ENCODE results near the gene FOXR1. TPM values are rescaled to one million over a fixed set of nuclear protein-coding genes. Genes with fewer than 3 reads are reported as not detected.

FOXR1 gene
- total and polyA plus RNA-seq, 2 of the 8 experiments (the other 6 are each of a cell fraction or from before 2014, with no cell fraction given): not detected

GRCh38 chr11:118973985-118974384 is 2.4 kb downstream of the FOXR1 start:
- Histone ChIP-seq H3K79me1 (ENCODE audit: low read depth, low read length) (no peaks in the 10 kb centered on the region), H3K4me3 (ENCODE audit: extremely low read depth in 1 of 4, insufficient read depth in 2 of 4, low read depth in 3 of 4, low read length in 4 of 4) (no peak overlapping the region), H3K18ac (ENCODE audit: extremely low read depth, low read length) (no peak overlapping the region), H3K9ac (replicated peaks in 1 of 4; ENCODE audit: extremely low read depth in 1 of 4, low read depth in 3 of 4, low read length in 3 of 4) (no peak overlapping the region), H3K27me3 (replicated peaks in 1 of 4; ENCODE audit: control insufficient read depth in 3 of 4, extremely low read depth in 1 of 4, insufficient read depth in 3 of 4, low read length in 3 of 4) (no peaks in the 10 kb centered on the region), H2AK5ac (ENCODE audit: low read depth, low read length) (no peak overlapping the region), H3K4me2 (ENCODE audit: insufficient read depth in 1 of 2, low read depth in 2 of 2, low read length in 2 of 2) (no peak overlapping the region), H3K36me3 (ENCODE audit: control insufficient read depth in 2 of 4, insufficient read depth in 4 of 4, low read length in 3 of 4) (no peaks in the 10 kb centered on the region), H4K5ac (ENCODE audit: insufficient read length, low read depth, low read length) (no peak overlapping the region), H2AFZ (ENCODE audit: low read length) (no peak overlapping the region), H2BK5ac (ENCODE audit: low read depth, low read length) (no peak overlapping the region), H2BK15ac (ENCODE audit: low read length) (no peak overlapping the region), H2BK20ac (ENCODE audit: low read length) (no peak overlapping the region), H3K9me3 (ENCODE audit: insufficient read depth in 2 of 2, low read depth in 1 of 2, low read length in 1 of 2) (no peaks in the 10 kb centered on the region), H3K23me2 (ENCODE audit: low read depth, low read length) (no peaks in the 10 kb centered on the region; the same call in 1 of the 2 replicates), H3K14ac (ENCODE audit: insufficient read length) (no peak overlapping the region), H3K79me2 (ENCODE audit: control insufficient read depth in 1 of 2, insufficient read depth in 2 of 2, low read length in 2 of 2) (no peaks in the 10 kb centered on the region), H4K91ac (replicated peaks; ENCODE audit: insufficient read length, low read length) (no peak overlapping the region), H2BK120ac (replicated peaks; ENCODE audit: low read depth, low read length) (no peak overlapping the region), H3K4me1 (replicated peaks in 1 of 4; ENCODE audit: control insufficient read depth in 3 of 4, insufficient read depth in 4 of 4, low read length in 3 of 4) (peaks cover 0 to 2% (median under 1%) of the 10 kb centered on the region in 4 experiments; a peak in 3 of 7 replicates), H4K8ac (ENCODE audit: extremely low read depth, insufficient read depth, low read length) (no peak overlapping the region), H3K27ac (ENCODE audit: low read depth, low read length) (no peak overlapping the region), H4K20me1 (replicated peaks in 1 of 2; ENCODE audit: control insufficient read depth in 1 of 2, insufficient read depth in 2 of 2, low read length in 2 of 2) (no peaks in the 10 kb centered on the region), H3K23ac (ENCODE audit: insufficient read length) (no peak overlapping the region), H2BK12ac (ENCODE audit: low read depth, low read length) (no peak overlapping the region), H3K56ac (replicated peaks; ENCODE audit: insufficient read length, low read depth, low read length) (no peak overlapping the region), H3K4ac (replicated peaks; ENCODE audit: insufficient read length, low read depth, low read length) (no peak overlapping the region)
- ChIA-PET CTCF (ENCODE audit: partially characterized antibody) (interaction anchor here (0.5 to 1.7 kb wide), 3 partner anchors 8 to 313 kb away, joined by 3 to 5 read pairs (median 4); no protein-coding TSS in a partner anchor), POLR2A (ENCODE audit: partially characterized antibody) (interaction anchor here (0.6 to 1.0 kb wide), 2 partner anchors 23 to 25 kb away, joined by 3 read pairs; no protein-coding TSS in a partner anchor)
- 98% methylated on average over 2 of the region's 2 CpGs; no CpG with 5 or more reads in 1 of the 2 experiments for WGBS, 2 experiments (ENCODE audit: extremely low coverage in 1 of 2, insufficient coverage in 1 of 2, insufficient read length in 1 of 2, insufficient replicate concordance in 2 of 2, low coverage in 1 of 2, low lambda C conversion rate in 2 of 2, missing lambda C conversion rate in 1 of 2)
- DNase-seq (ENCODE audit: low read depth in 1 of 2, low spot score in 2 of 2) (no peak), FAIRE-seq (no peak)
- TF ChIP-seq USF2 (IDR thresholded peaks at IDR 0.05; ENCODE audit: low read length) (no peak), JUND (IDR thresholded peaks at IDR 0.05; ENCODE audit: low read length) (no peak), CREB1 (IDR thresholded peaks at IDR 0.05) (no peak), RFX5 (IDR thresholded peaks at IDR 0.05; ENCODE audit: borderline replicate concordance, low read depth, low read length) (no peak), EP300 (IDR thresholded peaks at IDR 0.05; ENCODE audit: borderline replicate concordance in 1 of 2, low read depth in 2 of 2, low read length in 2 of 2) (no peak)

Data from H1 (cell line).